Hematopoietic multipotent progenitor cell treated with erythropoietin and hydrocortisone succinate and interleukin-3 and kit ligand, for 6 days (in vitro differentiated cells): ENCODE measurements around the gene ZFYVE21.
"Not testable (repeated sequence)": the region's sequence is repeated elsewhere in the genome, so short reads cannot be mapped to it uniquely, and the experiment has no call there.

Experiments used
- DNase-seq: peaks from one replicate; pipeline ENCODE4 v3.0.0-alpha.2; 2015

The ZFYVE21 gene

DNA sequence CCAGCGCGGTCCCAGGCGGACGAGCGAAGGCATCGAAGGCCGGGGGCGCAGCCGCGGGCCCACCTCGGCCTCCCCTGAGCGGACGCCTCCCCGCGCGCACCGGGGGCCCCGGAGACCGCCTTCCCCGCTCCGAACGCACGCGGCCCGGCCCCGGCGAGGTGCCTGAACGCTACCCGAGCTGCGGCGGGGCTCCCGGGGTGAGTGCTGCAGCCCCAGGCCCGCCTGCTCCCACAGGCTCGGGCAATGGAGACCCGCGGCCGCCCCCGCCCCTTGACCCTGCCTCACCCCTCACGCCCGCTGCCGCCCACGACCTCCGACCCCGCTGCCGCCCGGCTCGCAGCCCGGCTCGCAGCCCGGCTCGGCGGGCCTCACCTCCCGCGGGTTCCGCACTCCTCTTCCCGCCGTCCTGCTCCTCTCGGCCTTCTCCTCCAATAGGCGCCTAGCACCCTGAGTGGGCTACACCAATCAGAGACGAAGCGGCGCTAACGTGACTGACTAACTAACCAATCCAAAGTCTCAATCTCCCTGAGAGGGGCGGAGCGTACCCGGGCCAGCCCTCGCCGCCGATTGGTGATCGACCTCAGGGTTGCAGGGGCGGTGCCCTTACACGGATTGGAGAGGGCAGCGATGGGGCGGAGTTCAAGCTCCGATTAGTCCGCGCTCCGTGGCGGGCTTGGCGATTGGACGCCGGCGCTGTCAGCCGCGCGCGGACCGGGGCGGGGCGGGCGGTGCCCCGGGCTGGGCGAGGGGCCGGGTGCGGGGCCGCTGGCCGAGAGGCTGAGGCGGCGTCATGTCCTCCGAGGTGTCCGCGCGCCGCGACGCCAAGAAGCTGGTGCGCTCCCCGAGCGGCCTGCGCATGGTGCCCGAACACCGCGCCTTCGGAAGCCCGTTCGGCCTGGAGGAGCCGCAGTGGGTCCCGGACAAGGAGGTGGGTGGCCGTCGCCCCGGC, at the start of gene ZFYVE21, which contains the start of gene XRCC3:
Gene ZFYVE21, plus strand, starts transcription at position 759 of the 949 bp plus-strand sequence. Its CDS starts 32 bp downstream, at position 791.
Gene XRCC3, minus strand, starts transcription at position 400 of the 949 bp plus-strand sequence. CDS start 4,364 bp downstream, outside the sequence.
- peak; percentile 100 for DNase-seq

DNA sequence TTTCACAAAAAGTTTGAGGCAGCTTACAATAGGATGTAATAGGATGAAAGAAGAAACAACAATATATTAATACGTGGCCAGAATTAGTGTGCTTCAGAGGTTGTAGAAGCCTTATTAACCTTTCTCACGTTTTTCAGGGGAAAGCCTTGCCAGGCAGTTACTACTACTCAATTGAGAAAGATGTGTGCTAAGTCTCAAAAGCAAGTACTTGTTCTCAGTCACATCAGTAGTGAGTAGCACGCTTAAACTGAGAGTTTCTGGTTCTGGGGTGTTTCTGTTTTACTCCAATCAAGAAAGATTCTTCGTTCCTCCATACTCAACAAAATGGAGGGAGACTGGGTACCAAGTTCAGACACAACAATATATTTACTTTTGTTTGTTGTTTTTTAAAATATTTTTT, 47.9 kb upstream of the ZFYVE21 start:
- DNase-seq = no peak

DNA sequence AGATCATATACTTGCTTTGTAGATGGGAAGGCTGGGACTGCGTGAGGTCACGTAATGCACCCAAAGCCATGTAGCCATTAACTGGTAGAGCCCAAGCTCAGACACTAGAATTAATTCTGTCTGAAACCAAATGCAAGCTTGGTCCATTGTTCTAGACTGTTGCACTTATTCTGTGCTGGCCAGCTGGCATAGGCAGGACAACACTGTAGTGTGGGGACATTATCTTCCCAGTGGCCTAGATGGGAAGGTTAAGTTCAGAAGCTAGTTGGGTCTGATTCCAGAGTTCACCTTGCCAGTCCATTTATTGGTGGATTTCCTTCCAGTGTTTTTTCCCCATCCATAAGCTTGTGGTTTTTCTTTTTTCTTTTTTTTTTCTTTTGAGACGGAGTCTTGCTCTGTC, 47.5 kb upstream of the ZFYVE21 start:
- DNase-seq = no peak

DNA sequence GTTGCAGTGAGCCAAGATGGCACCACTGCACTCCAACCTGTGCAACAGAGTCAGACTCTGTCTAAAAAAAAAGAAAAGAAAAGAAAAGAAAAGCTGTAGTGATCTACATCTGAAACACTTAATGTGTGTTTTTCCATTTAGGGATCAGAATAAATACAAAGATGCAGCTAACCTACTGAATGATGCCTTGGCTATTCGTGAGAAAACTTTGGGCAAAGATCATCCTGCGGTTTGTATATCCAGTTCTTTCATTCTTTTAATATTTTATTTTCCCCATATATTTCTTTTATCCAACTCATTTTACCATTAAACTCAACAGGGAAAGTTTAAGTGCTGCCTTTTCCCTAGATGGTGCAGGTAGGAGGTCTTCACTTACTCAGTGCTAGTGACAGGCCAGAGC, 46.2 kb upstream of the ZFYVE21 start:
- DNase-seq = no peak

DNA sequence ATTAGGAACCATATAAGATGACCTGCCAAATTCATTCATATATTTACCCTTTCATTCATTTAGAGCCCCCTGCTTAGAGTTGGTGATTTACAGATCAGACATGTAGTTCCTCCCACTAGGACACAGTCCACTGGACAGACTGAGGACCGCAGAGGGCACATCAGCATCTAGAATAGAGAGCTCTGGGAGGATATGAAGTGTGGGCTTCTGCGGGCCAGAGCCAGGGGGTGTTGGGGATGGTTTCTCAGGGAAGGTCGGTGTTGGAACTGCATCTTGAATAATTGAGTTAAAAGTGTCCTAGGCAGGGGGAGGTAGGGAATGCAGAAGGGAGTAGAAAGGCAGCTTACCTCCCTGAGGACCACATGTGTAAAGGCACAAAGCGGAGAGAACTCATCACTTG, 43.7 kb upstream of the ZFYVE21 start:
- DNase-seq = no peak

DNA sequence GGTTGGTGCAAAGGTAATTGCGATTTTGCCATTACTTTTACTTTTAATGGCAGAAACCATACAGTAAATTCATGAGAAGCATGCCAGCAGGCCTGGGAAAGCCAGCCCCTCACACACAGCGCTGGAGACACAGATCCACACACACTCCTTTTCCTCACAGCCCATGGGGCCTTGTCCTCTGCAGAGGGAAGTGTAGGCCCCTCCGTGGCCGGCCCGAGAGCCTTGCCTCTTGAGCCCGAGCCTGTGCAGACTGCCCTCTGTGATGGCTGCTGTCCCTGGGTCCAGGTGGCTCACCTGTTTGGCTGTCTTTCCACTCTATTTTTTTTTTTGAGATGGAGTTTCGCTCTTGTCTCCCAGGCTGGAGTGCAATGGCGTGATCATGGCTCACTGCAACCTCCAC, 39.7 kb upstream of the ZFYVE21 start:
- DNase-seq = no peak

DNA sequence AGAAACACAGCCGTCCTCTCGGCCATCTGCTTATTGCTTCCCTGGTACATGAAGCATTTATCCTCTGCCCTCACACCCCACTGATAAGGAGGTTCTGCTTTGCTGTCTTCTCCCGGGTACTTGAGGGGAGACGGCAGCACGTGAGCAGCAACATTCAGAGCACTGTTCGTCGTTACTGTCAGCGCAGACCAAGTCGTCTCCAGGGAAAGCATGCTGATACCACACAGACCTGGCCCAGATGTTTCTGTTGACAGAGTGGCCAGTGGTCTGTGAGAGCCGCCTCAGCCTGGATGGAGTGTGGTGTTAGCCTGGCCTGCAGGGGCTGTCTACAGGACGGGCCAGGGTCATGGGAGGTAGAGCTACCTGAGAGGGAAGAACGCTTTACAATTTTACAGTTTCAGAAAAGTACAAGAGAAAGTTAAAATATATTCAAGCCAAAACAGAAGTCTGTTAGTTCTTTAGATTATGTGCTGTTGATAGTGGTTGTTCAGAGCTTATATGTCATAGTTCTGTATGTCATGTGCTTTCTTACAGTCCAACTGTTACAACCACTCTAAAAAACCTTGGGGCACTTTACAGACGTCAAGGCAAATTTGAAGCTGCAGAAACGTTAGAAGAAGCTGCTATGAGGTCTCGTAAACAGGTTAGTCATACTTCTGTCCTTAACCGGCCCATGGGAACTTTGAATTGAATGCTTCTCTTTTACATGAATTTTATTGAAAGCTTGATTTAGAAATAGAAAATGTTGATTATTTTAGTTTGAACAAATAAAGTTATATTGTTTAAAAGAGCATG, 38.5 kb upstream of the ZFYVE21 start:
- DNase-seq = no peak

DNA sequence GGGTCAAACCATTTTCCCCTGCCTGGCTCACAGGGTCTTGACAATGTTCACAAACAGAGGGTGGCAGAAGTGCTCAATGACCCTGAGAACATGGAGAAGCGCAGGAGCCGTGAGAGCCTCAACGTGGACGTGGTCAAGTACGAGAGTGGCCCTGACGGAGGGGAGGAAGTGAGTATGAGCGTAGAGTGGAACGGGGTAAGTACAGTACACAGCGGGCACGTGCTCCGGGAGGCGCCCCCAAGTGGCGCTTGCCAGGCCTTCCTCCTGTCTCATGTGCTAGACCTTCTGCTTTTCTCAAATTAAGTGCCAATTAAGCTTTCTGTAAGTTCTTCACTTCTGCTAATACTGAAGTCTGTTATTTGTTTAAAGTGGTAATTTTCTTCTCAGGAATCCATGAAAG, 36.3 kb upstream of the ZFYVE21 start:
- peak; percentile 83 for DNase-seq

DNA sequence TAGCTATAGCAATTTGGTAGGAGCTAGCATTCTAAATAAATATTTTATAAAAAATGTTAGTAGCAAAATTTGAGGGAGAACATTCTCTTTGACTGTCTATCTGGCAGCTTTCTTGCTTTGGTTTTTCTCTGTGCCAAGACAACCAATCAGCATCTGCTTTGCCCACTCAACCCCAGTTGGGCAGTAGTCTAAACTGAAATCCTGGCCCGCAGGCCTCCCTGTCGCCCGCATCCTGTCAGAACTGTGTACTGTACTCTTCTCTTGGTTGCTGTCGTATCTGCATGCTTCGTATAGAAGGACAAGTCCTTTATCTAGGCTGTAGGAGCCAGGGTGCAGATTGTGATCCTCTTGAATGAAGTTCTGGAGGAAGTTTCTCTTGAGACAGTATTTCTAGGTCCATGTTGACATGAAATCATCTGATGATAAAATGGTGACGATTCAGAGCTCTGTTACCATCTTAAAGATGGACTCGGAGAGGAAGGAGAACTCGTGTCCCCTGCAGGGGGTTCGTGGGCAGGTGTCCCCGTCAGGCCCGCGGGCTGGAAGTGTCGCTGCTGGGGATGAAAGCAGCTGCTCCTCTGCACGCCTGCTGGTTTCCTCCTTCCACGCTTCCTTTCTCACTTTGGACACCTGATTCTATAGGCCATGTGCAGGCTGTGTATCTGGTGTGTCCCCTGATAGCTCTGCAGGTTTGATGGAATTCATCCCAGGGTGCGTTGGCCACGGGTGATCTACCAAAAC, 34.9 kb upstream of the ZFYVE21 start:
- DNase-seq = no peak

DNA sequence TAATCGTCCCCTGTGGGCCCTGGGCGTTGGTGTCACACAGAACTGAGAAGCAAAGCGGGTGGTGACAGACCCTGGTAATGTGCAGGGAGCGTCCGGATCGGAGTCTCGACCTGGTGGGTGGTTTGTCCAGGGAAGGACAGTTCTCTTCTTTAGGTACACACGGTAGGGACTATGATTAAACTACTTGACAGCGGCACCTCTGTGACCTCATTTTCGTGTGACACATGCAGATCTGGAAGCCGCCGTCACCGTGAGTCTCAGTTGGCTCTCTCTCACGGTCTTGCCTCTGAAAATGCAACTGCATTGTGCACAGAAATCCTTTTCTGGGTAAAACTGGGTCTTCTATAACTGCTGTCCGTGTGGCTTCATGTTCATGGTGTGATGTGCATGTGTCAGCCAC, 32.5 kb upstream of the ZFYVE21 start:
- no peak for DNase-seq

DNA sequence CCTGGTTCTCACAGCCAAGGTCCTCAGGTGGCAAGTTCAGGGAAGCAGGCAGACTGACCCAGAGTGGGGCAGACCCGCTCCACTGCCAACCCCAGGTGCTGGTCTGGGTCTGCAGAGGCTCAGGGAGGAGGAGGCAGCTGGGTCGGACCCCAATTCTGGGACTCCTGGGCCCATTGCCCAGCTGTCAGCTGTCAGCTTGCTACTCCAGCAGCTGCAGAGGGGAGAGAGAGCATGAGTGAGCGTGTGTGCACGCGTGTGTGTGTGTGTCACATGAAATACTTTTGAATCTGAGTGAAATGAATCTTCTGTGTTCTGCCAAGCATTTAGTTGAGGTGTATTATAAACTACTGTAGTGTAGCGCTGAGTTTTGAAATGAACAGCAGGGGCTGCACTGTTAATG, 31.1 kb upstream of the ZFYVE21 start:
- no peak for DNase-seq

DNA sequence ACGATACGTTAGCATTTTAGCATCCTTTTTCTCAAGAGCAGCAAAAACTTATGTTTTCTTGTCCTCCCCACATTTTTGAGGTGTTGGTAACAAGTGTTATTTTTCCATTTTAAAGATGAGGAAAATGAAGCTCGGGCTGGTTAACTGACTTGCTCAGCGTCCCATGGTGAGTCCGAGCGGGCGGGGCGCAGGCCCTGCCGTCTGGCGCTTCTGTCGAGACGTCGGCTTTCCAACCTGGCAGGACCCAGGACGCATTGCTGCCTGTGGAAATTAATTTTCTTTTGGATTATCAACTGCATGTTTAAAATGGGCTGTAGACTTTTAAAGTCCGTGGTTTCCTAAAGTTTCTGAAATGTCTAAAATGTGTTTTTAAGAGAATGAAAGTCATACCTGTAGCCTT, 30.7 kb upstream of the ZFYVE21 start:
- DNase-seq = no peak

DNA sequence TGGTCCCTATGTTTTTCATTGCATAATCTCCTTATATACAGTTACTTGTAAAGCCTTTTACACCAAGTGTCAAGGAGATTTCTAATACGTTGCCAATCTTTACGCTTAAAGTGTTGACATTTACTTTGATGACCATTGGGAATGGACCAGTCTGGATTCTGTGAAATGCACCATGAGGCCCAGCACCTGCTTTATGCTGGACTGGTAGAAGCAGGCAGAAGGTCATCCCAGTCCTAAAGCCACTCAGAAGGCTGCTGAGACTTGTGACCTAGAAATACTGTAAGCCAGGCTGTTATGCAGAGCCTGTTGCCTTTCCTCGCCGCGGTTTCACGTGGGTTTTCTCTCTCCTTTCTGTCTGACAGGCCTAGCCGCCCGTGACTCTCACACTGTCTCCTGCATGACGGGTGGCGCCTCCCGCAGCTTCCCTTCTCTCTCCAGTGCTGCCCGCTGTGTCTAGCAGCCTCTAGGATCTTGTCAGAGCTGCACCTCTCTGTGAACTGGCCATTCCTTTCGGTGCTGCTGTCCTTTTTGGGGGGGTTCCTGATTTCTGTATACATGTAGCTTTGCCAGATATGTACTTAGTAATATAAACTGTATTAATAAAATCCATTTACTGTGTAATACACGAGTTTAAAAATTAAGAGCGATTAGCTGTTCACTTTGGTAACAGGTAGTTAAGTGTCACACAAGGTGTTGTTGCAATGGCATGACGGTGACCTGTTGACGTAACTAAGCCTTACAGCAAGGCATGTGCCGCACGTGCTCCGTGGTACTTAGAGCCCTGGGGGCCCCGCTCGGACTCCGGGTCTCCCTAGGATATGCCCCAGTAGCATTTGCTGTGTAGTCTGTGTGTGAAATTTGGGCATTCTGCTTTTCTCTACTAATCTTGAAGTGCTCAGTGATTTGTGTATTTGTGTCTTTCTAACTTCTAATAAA, 30.1 kb upstream of the ZFYVE21 start:
- DNase-seq = no peak

DNA sequence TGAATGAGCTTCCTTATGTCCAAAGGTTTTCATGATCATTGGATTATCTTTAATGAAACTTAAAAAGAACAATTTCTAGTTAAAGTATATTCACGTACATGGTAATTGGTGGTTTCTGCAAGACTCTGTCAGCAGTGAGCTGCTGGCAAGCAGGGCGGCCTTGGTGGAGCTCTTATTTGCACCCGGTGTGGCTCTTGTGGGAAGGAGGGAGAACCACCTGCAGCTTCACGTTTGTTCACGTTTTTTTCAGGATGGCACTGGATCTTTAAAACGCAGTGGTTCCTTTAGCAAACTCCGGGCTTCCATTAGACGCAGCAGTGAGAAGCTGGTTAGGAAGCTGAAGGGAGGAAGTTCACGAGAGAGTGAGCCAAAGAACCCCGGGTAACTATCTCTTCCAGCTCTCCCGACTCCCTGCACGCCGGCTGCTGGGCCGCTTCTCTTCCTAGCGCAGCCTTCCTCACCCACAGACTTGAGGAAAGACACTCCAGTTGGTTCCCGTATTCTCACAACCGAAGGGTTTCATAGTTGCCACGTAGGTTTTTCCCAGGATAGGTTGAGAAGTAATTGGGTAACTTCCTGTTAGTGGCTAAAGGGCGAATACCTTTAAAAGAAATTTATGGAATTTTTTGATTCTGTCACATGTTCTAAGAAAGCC, 28.7 kb upstream of the ZFYVE21 start:
- DNase-seq = no peak

DNA sequence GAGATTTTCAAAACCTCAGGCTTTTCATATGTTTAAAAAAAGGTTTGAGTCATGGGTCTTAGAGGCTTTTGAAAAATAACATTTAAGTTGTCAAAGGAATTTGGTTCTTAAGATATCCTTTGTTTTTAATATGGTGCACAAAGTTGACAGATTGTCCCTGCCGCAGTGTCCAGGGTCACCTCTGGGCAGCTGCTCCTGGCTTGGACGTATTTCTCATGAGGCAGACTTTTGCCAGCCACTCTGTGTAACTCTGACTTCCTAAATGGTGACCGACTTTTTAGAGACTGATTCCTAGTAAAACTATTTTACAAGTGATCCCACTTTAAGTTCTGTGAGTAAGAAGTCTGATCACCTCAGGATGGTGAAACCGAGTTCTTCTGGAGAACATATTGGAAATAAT, 27.9 kb upstream of the ZFYVE21 start:
- no peak for DNase-seq

DNA sequence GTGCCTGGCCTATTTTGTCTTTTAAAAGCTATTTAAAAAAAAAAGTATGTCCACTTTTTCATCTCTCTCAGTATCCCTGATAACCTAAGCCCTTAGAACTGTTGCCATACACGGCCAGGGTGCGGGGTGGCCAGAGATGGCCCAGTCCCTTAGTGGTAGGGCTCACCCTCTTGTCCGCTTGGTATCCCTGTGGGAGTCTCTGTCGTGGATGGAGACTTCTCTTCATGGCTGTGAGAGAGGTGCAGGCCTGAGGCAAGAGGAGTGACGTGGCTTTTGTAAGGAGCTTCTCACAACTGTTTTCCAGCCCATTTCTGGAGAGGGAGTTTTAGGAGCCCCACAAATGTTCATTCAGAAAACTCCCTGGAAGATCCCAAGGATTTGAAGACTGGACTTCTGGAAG, 27.2 kb upstream of the ZFYVE21 start:
- DNase-seq = no peak

DNA sequence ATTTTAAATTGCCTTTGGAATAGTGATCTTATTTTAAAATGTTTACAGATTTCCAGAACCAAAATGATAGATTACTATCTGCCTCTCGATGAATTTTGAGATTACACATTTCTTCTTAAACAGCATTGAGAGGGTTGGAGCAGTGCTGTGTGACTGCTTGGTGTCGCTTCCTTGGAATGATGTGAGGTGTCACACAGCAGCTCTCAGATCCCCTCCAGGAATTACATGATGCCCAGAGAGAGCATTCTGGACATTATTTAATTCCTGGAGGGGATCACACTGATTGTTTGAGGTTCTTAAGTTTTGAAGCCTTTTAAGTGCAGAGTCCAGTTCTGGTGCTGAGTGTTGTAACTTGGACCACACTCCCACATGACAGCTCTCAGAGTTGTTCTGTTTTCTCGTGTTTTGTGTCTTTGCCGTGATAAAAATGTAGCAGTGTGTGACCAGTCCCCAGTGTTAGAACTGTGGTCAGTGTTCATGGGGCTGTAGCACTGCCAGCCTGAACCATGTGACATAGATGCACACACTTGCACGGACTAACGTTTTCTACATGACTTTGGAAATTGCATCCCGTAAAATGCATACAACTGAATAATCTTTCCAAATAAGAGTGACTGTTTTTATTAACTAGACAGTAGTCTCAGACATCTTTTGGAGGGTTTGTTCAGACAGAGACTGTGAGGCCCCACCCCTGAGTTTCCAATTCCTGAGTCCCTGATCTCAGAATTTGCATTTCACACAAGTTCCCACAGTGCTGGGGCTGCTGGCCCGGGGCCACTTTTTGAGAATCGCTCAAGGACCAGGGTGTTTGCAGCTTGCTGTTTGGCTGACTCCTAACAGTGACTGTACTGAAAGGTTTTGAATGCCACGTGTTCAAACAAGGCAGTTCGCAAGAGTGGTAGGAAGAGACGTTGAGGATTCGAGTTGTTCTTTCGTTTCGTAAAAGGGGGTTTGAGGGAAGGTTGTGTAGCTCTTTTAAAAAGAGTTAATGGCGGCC, 26.4 kb upstream of the ZFYVE21 start:
- no peak for DNase-seq

DNA sequence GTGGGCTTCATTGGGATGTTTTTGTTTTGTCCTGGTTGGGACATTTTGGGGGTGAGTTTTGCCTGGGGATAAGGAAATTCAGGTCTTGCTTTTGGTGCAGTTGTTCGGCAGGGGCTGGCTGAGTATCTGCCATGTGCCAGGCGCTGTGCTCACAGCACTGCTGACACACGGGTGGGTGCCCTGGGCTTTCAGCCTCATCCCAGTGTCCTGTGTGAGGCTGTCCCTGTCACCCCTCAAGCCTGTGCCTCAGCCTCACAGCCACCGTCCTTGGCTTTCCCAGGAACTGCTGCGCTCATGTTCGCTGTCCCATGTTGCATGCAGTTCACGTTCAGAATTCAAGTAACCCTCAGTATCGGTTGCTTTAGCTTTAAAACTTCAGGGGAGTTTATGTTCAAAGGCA, 25.3 kb upstream of the ZFYVE21 start:
- DNase-seq = no peak

DNA sequence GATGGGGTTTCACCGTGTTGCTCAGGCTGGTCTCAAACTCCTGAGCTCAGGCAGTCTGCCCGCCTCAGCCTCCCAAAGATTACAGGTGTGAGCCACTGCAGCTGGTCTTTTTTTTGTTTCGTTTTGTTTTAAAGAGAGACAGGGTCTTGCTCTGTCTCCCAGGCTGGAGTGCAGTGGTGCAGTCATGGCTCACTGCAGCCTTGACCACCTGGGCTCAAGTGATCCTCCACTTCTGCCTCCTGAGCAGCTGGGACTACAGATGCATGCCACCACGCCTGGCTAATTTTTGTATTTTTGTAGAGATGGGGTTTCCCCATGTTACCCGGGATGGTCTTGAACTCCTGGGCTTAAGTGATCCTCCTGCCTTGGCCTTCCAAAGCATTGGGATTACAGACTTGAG, 24.0 kb upstream of the ZFYVE21 start:
- not testable (repeated sequence) for DNase-seq

DNA sequence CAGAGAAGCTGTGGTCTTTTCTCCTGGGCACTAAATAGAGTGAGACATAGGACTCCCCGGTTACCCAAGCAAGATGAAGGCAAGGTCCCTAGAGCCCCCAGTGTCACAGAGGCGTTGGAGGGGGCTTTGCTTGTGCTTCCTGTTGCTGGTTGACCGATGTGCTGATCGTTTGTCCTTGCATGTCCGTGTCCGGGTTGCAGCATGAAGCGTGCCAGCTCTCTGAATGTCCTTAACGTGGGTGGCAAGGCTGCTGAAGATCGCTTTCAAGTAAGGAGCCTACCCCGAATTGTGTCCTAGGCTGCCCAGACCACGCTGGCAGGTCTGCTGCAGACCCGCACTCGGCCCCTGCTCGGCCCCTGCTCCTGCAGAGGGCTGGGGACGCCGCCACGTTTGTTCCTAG, 23.5 kb upstream of the ZFYVE21 start:
- no peak for DNase-seq
